Gastroesophageal sphincter (tissue), 4 donors: Measurements from ENCODE around the gene PRR18. TPM values are rescaled to one million over a fixed set of nuclear protein-coding genes. Genes with fewer than 3 reads are reported as not detected.

Experiments used
- ATAC-seq: fragments of 150-250 bp; one replicate; pipeline ENCODE4 v1.9.1; 2016; ENCODE audit warnings: mild to moderate bottlenecking, moderate library complexity
- H3K27ac ChIP-seq, 4 donors: fragments of 200-600 bp; sonication (generic) in 3 of 4; 1 replicate in 3 of 4; 2 replicates in 1 of 4; pipeline ENCODE4 v1.5.1; 2016 to 2019
- H3K27me3 ChIP-seq: fragments of 200-600 bp; sonication (generic); one replicate; pipeline ENCODE4 v1.5.1; 2019
- H3K36me3 ChIP-seq, 2 donors: fragments of 200-600 bp; sonication (generic); one replicate each; pipeline ENCODE4 v1.5.1; 2019; ENCODE audit warnings: control low read depth in 1 of 2
- H3K4me1 ChIP-seq, 3 donors: fragments of 200-600 bp; sonication (generic); 1 replicate in 2 of 3; 2 replicates in 1 of 3; pipeline ENCODE4 v1.5.1; 2016 to 2019; ENCODE audit warnings: control low read depth in 2 of 3
- H3K4me3 ChIP-seq, 2 donors: fragments of 200-600 bp; sonication (generic); one replicate each; pipeline ENCODE4 v1.5.1; 2019; ENCODE audit warnings: mild to moderate bottlenecking in 1 of 2, moderate library complexity in 1 of 2
- H3K9me3 ChIP-seq, 3 donors: fragments of 200-600 bp; sonication (generic); one replicate each; pipeline ENCODE4 v1.5.1; 2017 to 2019; ENCODE audit warnings: control low read depth in 2 of 3
- EP300 ChIP-seq: sonication (generic); formaldehyde crosslinking; IDR thresholded peaks from one replicate; pipeline ENCODE4 v1.6.1; 2017; ENCODE audit warnings: antibody characterized with exemption, mild to moderate bottlenecking
- POLR2A ChIP-seq, 2 donors: fragments of 450-650 bp; IDR thresholded peaks; one replicate each; pipeline ENCODE4 v1.6.1; 2017; ENCODE audit warnings: antibody characterized with exemption in 2 of 2, mild to moderate bottlenecking in 2 of 2, moderate library complexity in 1 of 2
- POLR2AphosphoS5 ChIP-seq: sonication (generic); formaldehyde crosslinking; IDR thresholded peaks from one replicate; pipeline ENCODE4 v1.6.1; 2017; ENCODE audit warnings: antibody characterized with exemption
- WGBS, 2 donors: methylation state at CpG; one replicate each; pipeline ENCODE4 v1.1.5; 2018; ENCODE audit warnings: low coverage in 1 of 2; 5-methylcytosine and 5-hydroxymethylcytosine counted together
- total RNA-seq, 4 donors: library from RNA; depleted of rRNA; stranded (reverse); fragments of >200 nt; gene quantifications; one replicate each; pipeline ENCODE4 v1.1.0, GENCODE V29; 2016
- TF ChIP-seq, protein P1 (sequence below), 4 experiments: fragments of 200-600 bp in 2 of 4; fragments of 450-650 bp in 2 of 4; sonication (generic) in 1 of 4; IDR thresholded peaks; one replicate each; pipeline ENCODE4 v1.5.1; 2017 to 2019; ENCODE audit warnings: antibody characterized with exemption in 4 of 4, mild to moderate bottlenecking in 2 of 4, moderate library complexity in 2 of 4

The PRR18 gene
- total RNA-seq, 4 donors from 2014 or later, result not detected

DNA sequence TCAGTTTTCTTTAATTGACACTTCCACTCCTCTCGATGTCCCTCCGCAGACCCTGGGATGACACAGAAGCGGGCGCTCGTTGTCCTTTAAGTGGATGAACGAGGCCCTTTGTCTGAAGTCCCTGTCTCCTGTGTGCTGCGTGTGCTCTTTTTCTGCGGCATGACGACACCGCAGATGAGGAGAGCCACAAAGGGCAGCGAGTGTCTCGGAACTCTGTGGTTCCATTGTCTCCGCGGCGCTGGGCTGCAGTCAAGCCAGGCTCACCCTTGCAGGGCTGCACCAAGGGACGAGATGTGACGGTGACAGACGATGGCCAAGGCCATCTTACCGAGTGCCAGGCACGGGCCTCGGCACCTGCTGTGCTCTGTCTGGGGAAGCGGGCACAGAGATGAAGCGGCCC lies 10.6 kb downstream of the PRR18 start:
- no peak for ATAC-seq
- H3K27ac ChIP-seq, result no peak overlapping the region
- H3K4me3 ChIP-seq, result no peak overlapping the region
- no peak for TF ChIP-seq EP300
- TF ChIP-seq, protein P1, sequence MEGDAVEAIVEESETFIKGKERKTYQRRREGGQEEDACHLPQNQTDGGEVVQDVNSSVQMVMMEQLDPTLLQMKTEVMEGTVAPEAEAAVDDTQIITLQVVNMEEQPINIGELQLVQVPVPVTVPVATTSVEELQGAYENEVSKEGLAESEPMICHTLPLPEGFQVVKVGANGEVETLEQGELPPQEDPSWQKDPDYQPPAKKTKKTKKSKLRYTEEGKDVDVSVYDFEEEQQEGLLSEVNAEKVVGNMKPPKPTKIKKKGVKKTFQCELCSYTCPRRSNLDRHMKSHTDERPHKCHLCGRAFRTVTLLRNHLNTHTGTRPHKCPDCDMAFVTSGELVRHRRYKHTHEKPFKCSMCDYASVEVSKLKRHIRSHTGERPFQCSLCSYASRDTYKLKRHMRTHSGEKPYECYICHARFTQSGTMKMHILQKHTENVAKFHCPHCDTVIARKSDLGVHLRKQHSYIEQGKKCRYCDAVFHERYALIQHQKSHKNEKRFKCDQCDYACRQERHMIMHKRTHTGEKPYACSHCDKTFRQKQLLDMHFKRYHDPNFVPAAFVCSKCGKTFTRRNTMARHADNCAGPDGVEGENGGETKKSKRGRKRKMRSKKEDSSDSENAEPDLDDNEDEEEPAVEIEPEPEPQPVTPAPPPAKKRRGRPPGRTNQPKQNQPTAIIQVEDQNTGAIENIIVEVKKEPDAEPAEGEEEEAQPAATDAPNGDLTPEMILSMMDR (IDR thresholded peaks at IDR 0.05), result no peak
- no peaks in the 10 kb centered on the region for H3K9me3 ChIP-seq
- no peaks in the 10 kb centered on the region for H3K36me3 ChIP-seq
- WGBS, 2 donors, result 91 to 93% methylated on average over 8 to 14 of the region's 23 CpGs
- no peaks in the 10 kb centered on the region for H3K4me1 ChIP-seq
- peaks cover 51% of the 10 kb centered on the region for H3K27me3 ChIP-seq

DNA sequence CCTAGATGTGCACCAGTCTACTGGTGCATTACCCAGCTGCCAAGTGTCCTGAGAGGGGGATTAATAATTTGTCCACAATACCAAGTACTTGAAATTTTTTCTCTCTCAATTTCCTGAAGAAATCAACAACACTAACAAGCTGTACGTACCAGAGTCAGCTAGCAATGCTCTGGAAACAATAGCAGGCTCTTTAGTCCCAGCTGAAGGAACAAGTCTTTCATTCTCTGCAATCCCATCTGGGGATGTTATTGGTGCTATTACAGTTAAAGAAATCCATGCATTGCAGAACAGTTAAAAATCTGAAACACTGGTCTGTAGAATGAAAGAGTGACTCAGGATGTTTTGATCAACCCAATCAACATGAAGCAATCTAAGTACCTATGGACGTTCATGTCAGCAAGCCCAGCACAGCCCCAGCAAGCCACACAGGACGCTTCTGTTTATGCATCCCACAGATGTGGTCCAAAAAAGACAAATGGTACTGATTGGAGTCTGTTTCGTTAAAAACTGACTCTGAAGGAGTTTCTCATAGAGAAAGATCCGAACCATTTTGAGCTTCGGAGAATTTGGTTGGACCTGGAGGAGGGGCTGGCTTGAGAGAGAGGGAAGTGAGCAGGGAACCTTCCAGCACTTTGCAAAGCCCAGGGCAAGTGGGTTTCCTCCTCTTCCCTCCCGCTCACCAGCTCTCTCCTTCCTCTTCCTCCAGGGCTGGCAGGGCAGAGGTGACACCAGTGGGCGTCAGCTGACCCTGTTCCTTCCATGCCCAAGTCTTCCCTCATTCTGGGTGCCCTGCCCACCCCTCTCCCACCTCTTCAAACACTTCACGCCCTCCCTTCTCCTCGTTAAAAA lies 11.9 kb downstream of the PRR18 start:
- Histone ChIP-seq H3K27ac (no peak overlapping the region), H3K9me3 (no peaks in the 10 kb centered on the region), H3K4me1 (no peaks in the 10 kb centered on the region), H3K36me3 (no peaks in the 10 kb centered on the region), H3K27me3 (peaks cover 47% of the 10 kb centered on the region), H3K4me3 (no peak overlapping the region)
- 79 to 82% methylated on average over 8 to 10 of the region's 10 CpGs for WGBS, 2 donors
- no peak for ATAC-seq
- TF ChIP-seq EP300, result no peak
- TF ChIP-seq POLR2A (IDR thresholded peaks at IDR 0.05), result no peak
- no peak for TF ChIP-seq POLR2AphosphoS5
- TF ChIP-seq, protein P1 (IDR thresholded peaks at IDR 0.05), result no peak

DNA sequence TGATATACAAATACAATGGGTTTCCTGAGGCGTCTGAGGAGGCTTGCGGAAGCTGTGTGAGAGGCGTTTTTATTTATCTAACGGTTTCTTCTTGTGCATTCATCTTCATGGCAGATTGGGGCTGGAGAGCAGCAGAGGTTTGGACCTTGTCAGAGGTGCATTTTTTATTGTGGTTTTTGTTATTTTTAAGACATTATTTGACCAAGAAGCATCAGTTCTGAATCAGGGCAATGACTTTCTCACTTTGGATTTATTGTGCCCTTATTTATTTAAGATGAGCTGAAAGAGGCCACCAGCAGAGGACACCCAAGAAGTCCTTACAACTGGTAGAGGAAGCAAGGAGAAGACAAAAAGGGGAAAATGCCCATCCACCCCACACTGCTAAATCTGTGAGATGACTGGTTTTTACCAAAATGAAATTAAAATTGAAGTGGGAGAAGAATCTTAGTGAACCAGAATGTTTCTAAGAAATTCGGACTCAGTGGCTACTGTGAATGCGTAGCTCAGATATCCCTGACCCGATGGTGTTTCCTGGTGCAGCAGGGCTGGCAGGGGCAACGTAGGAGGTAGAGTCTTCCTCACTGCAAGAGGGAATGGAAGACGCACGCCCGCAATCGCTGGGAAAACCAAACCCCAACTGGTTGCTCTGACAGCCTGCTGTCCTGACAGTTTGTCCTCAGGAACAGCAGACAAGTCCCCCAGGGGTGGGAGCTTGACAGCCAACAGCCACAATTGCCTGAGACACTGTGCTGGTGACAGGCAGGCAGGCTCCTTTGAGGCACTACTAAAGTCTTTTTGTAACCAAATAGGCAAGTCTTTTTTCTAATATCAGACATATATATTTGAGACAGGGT lies 14.2 kb downstream of the PRR18 start:
- ATAC-seq, result no peak
- Histone ChIP-seq H3K27ac (no peak overlapping the region), H3K27me3 (peaks cover 55% of the 10 kb centered on the region), H3K4me1 (no peaks in the 10 kb centered on the region), H3K9me3 (no peaks in the 10 kb centered on the region), H3K4me3 (no peak overlapping the region), H3K36me3 (no peaks in the 10 kb centered on the region)
- TF ChIP-seq, protein P1 (IDR thresholded peaks at IDR 0.05), result no peak
- WGBS, 2 donors, result 55 to 76% methylated on average over 7 to 12 of the region's 12 CpGs

DNA sequence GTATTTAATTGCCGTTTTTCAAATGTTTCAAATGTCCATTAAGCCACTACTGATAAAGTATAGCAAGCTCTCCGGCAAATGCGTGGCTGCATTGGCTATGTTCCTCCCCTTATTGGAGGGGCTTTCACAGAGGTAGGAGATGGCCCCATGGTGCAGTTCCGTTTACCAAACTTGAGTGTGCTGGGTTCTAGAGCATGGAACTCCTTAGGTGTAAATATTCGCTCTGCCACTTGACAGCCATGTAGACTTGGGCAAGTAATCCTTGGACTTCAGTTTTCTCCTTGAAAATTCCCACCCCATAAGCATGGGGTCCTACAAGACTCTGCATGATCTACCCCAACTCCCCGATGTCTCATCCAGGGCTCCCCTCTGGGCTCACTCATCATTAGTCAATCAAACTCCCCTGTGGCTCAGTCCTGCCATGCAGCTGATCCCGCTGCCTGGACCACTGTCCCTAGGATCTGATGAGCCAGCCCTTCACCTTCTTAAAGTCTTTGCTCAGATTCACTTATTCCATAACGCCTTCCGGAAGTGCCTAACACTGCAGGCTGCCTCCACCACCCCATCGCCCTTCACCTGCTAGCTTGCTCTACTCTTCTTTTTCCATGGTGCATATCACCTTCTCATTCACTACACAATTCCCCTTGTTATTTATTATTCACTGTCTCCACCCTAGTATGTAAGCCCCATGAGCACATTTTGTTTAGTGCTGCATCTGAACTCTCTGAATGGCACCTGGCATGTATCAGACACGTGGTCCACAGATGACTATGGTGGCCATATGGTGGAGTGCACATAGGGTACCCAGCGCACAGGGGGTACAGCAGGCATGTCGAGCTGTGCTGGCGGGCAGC lies 18.8 kb downstream of the PRR18 start:
- Histone ChIP-seq H3K9me3 (no peaks in the 10 kb centered on the region), H3K27ac (no peak overlapping the region), H3K36me3 (no peaks in the 10 kb centered on the region), H3K4me1 (no peaks in the 10 kb centered on the region), H3K27me3 (peaks cover 38% of the 10 kb centered on the region), H3K4me3 (no peak overlapping the region)
- peak; percentile 25 for ATAC-seq
- TF ChIP-seq, protein P1 (IDR thresholded peaks at IDR 0.05), result no peak
- TF ChIP-seq POLR2A (IDR thresholded peaks at IDR 0.05), result no peak
- TF ChIP-seq EP300, result no peak
- no peak for TF ChIP-seq POLR2AphosphoS5
- WGBS, 2 donors, result 84 to 94% methylated on average over 9 to 14 of the region's 14 CpGs
